ENCODE results near the gene ANKRD16. TPM values are rescaled to one million over a fixed set of nuclear protein-coding genes. Genes with fewer than 3 reads are reported as not detected.

ANKRD16 gene
- total and polyA plus RNA-seq, 2 of the 13 experiments (the other 11 are each of a cell fraction or from before 2014, with no cell fraction given) = 8.0 to 11.4 TPM

GRCh38 chr10:5818894-5819293 lies 70.8 kb downstream of the ANKRD16 start:
- peaks cover 51% of the 10 kb centered on the region for H3K4me1 ChIP-seq (ENCODE audit: insufficient read depth, low read length)
- H3K27ac ChIP-seq (ENCODE audit: extremely low read length, insufficient read depth, low read length) = no peak overlapping the region
- no peaks in the 10 kb centered on the region for H3K9me3 ChIP-seq (ENCODE audit: low read length)
- no peaks in the 10 kb centered on the region for H3K27me3 ChIP-seq (ENCODE audit: control insufficient read depth in 1 of 2, insufficient read depth in 2 of 2, low read length in 2 of 2)
- H4K20me1 ChIP-seq (ENCODE audit: insufficient read depth, low read length) = no peaks in the 10 kb centered on the region
- H2AFZ ChIP-seq (ENCODE audit: low read length) = no peak overlapping the region
- H3K4me2 ChIP-seq (ENCODE audit: low read depth, low read length) = no peak overlapping the region
- ChIA-PET CTCF (ENCODE audit: low intra/inter-chr PET ratio, low total read pairs) (no interaction called here), POLR2A (interaction anchor here (1.6 kb wide), 1 partner anchor 11 kb away, joined by 3 read pairs; no protein-coding TSS in a partner anchor)
- BruUV-seq (replicated peaks) = no TSS peak
- in situ Hi-C loops (cut with HindIII; ENCODE audit: extremely low pct_ligation_motif_present, low pct_unique_long_range_greater_than_20kb) (loop anchor here (10.0 kb wide), 1 partner anchor 56 kb away; no protein-coding TSS in a partner anchor), intact Hi-C loops (cut with micrococcal nuclease; ENCODE audit: unreplicated experiment) (no loop called here)
- H3K36me3 ChIP-seq (replicated peaks in 1 of 2; ENCODE audit: control insufficient read depth in 1 of 2, insufficient read depth in 2 of 2, low read length in 2 of 2) = no peaks in the 10 kb centered on the region
- no peak overlapping the region for H3K9ac ChIP-seq (ENCODE audit: insufficient read depth, low read depth, low read length)
- peaks cover 5% of the 10 kb centered on the region for H3K79me2 ChIP-seq (ENCODE audit: insufficient read depth, low read length)
- FAIRE-seq (no peak), ATAC-seq (no peak), DNase-seq (ENCODE audit: low spot score) (no peak)
- H3K4me3 ChIP-seq (replicated peaks in 1 of 3; ENCODE audit: insufficient read depth in 1 of 3, low read depth in 2 of 3, low read length in 3 of 3) = no peak overlapping the region
- 67% methylated on average over 6 of the region's 6 CpGs for WGBS (ENCODE audit: low lambda C conversion rate)
- TF ChIP-seq ZNF768 (CRISPR knock-in tag; IDR thresholded peaks at IDR 0.05) (no peak), ATF2 (CRISPR knock-in tag; IDR thresholded peaks at IDR 0.05) (no peak), KIAA2018 (CRISPR knock-in tag; IDR thresholded peaks at IDR 0.05; ENCODE audit: borderline replicate concordance) (no peak), USF2 (IDR thresholded peaks at IDR 0.05; ENCODE audit: low read depth, low read length) (no peak), USF2 (CRISPR knock-in tag; IDR thresholded peaks at IDR 0.05; ENCODE audit: borderline replicate concordance) (no peak), ZNF740 (CRISPR knock-in tag; IDR thresholded peaks at IDR 0.05) (no peak), ZNF138 (CRISPR knock-in tag; IDR thresholded peaks at IDR 0.05; ENCODE audit: low read depth) (no peak), MNT (IDR thresholded peaks at IDR 0.05) (no peak), ZBTB42 (CRISPR knock-in tag; IDR thresholded peaks at IDR 0.05) (no peak), MTF2 (CRISPR knock-in tag; IDR thresholded peaks at IDR 0.05; ENCODE audit: borderline replicate concordance) (no peak), MBD4 (IDR thresholded peaks at IDR 0.05; ENCODE audit: borderline replicate concordance, low read length) (no peak)
